HepG2 (cell line): Measurements from ENCODE around the gene HOXA11. TPM values are rescaled to one million over a fixed set of nuclear protein-coding genes. Genes with fewer than 3 reads are reported as not detected.

Experiments used
- GATAD2A ChIP-seq: IDR thresholded peaks from 2 replicates; pipeline ENCODE4 v1.6.1; 2016
- KLF11 ChIP-seq: IDR thresholded peaks from 2 replicates; pipeline ENCODE4 v1.6.1; 2016; ENCODE audit warnings: missing compliant biosample characterization
- POLR2AphosphoS2 ChIP-seq: IDR thresholded peaks from 2 replicates; pipeline ENCODE4 v1.6.1; 2011; ENCODE audit warnings: low read depth, low read length, improper control_type of control experiment
- PRDM10 ChIP-seq: sonication (generic); formaldehyde crosslinking; IDR thresholded peaks from 2 replicates; pipeline ENCODE4 v1.4.0; 2020; ENCODE audit warnings: low read depth, missing genetic modification reagents
- PREB ChIP-seq: sonication (generic); formaldehyde crosslinking; IDR thresholded peaks from 2 replicates; pipeline ENCODE4 v1.4.0; 2020; ENCODE audit warnings: missing genetic modification reagents
- SNRNP70 ChIP-seq: fragments of 200-400 bp; formaldehyde crosslinking; IDR thresholded peaks from 2 replicates; pipeline ENCODE4 v1.6.1; 2017; ENCODE audit warnings: mild to moderate bottlenecking, low read depth, low read length, moderate library complexity
- TSC22D2 ChIP-seq: sonication (generic); formaldehyde crosslinking; IDR thresholded peaks from 2 replicates; pipeline ENCODE4 v1.5.1; 2020; ENCODE audit warnings: missing genetic modification reagents, mild to moderate bottlenecking, borderline replicate concordance
- ZIK1 ChIP-seq: sonication (generic); formaldehyde crosslinking; IDR thresholded peaks from 2 replicates; pipeline ENCODE4 v1.5.0; 2020; ENCODE audit warnings: mild to moderate bottlenecking, low read depth, missing genetic modification reagents, borderline replicate concordance
- ZNF136 ChIP-seq: sonication (generic); formaldehyde crosslinking; IDR thresholded peaks from 2 replicates; pipeline ENCODE4 v1.8.1; 2022; ENCODE audit warnings: low read depth, mild to moderate bottlenecking, moderate library complexity, missing genetic modification reagents
- ZNF143 ChIP-seq: sonication (generic); formaldehyde crosslinking; IDR thresholded peaks from 2 replicates; pipeline ENCODE4 v1.4.0; 2020; ENCODE audit warnings: missing genetic modification reagents
- ZNF18 ChIP-seq: sonication (generic); formaldehyde crosslinking; IDR thresholded peaks from 2 replicates; pipeline ENCODE4 v1.8.0; 2022; ENCODE audit warnings: mild to moderate bottlenecking, missing genetic modification reagents; ENCODE audit not compliant: insufficient replicate concordance
- ZNF234 ChIP-seq: sonication (generic); formaldehyde crosslinking; conservative IDR thresholded peaks from 2 replicates; pipeline ENCODE4 v1.5.1; 2020; ENCODE audit warnings: mild to moderate bottlenecking, missing genetic modification reagents
- polyA plus RNA-seq, 8 experiments: library from polyadenylated mRNA; depleted of rRNA in 3 of 8; stranded (reverse) in 7 of 8; unstranded in 1 of 8; fragments of >200 nt; fragmentation: Illumina TruSeq in 4 of 8; extraction: Trizol in 4 of 8; gene quantifications; 2 replicates each; pipeline versions ENCODE4 v1.2.1 to v1.2.3, GENCODE V29; 2011 to 2016; ENCODE audit warnings: low read depth in 4 of 8, missing spikeins in 1 of 8, mixed read lengths in 1 of 8; ENCODE audit not compliant: insufficient read depth in 1 of 8
- total RNA-seq, 5 experiments: library from RNA; depleted of rRNA; stranded (reverse); fragments of >200 nt; fragmentation: Illumina TruSeq; extraction: Trizol; gene quantifications; 2 replicates each; pipeline ENCODE4 v1.2.3, GENCODE V29; 2016; ENCODE audit warnings: low read depth in 1 of 5
- TF ChIP-seq, protein P1 (sequence below): sonication (generic); formaldehyde crosslinking; IDR thresholded peaks from 2 replicates; pipeline ENCODE4 v1.4.0; 2020; ENCODE audit warnings: mild to moderate bottlenecking, missing genetic modification reagents
- TF ChIP-seq, protein P2 (sequence below): sonication (generic); formaldehyde crosslinking; IDR thresholded peaks from 2 replicates; pipeline ENCODE4 v1.4.0; 2020; ENCODE audit warnings: mild to moderate bottlenecking, missing genetic modification reagents

Gene HOXA11
- total and polyA plus RNA-seq, 2 of the 13 experiments (the other 11 are each of a cell fraction or from before 2014, with no cell fraction given) = not detected

DNA sequence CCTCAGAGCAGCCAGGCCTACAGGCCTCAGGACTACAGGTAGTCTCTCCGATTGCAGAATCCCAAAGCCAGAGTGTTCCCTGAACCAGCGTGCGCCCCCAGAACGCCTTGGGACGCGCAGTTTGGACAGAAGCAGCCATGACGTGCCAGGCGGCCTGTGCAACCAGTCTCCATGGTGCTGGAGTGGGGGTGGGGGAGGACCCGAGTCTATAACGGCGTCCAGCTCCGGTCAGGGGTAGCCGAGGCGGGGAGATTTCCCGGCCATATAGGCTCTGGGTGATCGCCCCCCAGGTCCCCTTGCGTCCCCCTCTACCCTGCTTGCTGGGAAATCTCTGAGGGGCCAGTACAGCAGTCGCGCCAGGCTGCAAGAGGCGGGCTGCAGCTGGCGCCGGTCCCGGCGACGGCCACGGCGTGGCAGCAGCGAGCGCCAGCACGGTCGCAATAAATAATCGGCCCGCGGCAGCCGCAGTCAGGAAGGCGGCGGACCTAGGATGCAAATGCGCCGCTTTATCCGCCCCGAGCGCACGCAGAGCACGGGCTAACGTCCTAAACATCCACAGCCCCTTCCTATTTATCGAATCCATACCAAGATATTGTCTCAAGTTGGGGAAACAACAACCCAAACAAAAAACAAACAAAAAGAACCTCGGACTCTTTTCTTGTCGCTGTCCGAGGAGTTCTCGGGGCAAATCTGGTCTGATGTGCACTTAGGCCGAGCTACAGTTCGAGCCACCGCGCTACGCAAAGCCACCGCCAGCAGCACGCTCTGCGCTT lies 34.3 kb downstream of the HOXA11 start (continued):
- TF ChIP-seq ZNF234 (no peak), ZNF18 (CRISPR knock-in tag) (peak; percentile 50), GATAD2A (CRISPR knock-in tag) (peak; percentile 8; the same call in 1 of the 2 replicates), ZIK1 (CRISPR knock-in tag) (no peak), TSC22D2 (CRISPR knock-in tag) (no peak), SNRNP70 (no peak), ZNF136 (CRISPR knock-in tag) (0 out of 2 replicates have a peak, but pooled peaks have one; percentile 60), PRDM10 (CRISPR knock-in tag) (no peak), PREB (CRISPR knock-in tag) (no peak), ZNF143 (CRISPR knock-in tag) (no peak), POLR2AphosphoS2 (no peak), KLF11 (CRISPR knock-in tag) (no peak)
- TF ChIP-seq, protein P1, sequence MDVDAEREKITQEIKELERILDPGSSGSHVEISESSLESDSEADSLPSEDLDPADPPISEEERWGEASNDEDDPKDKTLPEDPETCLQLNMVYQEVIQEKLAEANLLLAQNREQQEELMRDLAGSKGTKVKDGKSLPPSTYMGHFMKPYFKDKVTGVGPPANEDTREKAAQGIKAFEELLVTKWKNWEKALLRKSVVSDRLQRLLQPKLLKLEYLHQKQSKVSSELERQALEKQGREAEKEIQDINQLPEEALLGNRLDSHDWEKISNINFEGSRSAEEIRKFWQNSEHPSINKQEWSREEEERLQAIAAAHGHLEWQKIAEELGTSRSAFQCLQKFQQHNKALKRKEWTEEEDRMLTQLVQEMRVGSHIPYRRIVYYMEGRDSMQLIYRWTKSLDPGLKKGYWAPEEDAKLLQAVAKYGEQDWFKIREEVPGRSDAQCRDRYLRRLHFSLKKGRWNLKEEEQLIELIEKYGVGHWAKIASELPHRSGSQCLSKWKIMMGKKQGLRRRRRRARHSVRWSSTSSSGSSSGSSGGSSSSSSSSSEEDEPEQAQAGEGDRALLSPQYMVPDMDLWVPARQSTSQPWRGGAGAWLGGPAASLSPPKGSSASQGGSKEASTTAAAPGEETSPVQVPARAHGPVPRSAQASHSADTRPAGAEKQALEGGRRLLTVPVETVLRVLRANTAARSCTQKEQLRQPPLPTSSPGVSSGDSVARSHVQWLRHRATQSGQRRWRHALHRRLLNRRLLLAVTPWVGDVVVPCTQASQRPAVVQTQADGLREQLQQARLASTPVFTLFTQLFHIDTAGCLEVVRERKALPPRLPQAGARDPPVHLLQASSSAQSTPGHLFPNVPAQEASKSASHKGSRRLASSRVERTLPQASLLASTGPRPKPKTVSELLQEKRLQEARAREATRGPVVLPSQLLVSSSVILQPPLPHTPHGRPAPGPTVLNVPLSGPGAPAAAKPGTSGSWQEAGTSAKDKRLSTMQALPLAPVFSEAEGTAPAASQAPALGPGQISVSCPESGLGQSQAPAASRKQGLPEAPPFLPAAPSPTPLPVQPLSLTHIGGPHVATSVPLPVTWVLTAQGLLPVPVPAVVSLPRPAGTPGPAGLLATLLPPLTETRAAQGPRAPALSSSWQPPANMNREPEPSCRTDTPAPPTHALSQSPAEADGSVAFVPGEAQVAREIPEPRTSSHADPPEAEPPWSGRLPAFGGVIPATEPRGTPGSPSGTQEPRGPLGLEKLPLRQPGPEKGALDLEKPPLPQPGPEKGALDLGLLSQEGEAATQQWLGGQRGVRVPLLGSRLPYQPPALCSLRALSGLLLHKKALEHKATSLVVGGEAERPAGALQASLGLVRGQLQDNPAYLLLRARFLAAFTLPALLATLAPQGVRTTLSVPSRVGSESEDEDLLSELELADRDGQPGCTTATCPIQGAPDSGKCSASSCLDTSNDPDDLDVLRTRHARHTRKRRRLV = 0 out of 2 replicates have a peak, but pooled peaks have one; percentile 29
- TF ChIP-seq, protein P2, sequence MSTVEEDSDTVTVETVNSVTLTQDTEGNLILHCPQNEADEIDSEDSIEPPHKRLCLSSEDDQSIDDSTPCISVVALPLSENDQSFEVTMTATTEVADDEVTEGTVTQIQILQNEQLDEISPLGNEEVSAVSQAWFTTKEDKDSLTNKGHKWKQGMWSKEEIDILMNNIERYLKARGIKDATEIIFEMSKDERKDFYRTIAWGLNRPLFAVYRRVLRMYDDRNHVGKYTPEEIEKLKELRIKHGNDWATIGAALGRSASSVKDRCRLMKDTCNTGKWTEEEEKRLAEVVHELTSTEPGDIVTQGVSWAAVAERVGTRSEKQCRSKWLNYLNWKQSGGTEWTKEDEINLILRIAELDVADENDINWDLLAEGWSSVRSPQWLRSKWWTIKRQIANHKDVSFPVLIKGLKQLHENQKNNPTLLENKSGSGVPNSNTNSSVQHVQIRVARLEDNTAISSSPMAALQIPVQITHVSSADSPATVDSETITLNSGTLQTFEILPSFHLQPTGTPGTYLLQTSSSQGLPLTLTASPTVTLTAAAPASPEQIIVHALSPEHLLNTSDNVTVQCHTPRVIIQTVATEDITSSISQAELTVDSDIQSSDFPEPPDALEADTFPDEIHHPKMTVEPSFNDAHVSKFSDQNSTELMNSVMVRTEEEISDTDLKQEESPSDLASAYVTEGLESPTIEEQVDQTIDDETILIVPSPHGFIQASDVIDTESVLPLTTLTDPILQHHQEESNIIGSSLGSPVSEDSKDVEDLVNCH (CRISPR knock-in tag) = no peak
